ENCODE measurements around the gene ADI1.

- TF ChIP-seq CTCF (IDR thresholded peaks at IDR 0.05) (no peak), POLR2A (IDR thresholded peaks at IDR 0.05) (no peak)
Observed at GRCh38 chr2:3492951-3493614, 26.2 kb downstream of the ADI1 start.

Data from adrenal gland (tissue), 5 donors.